SK-N-SH treated with all-trans-retinoic acid at 6 μM for 48 hours (cell line): ENCODE measurements around the gene ACTN4.

Experiments used
- BACH2 ChIP-seq: fragments of 250-450 bp; sonication (Bioruptor Pico); IDR thresholded peaks from 2 replicates; pipeline ENCODE4 v1.9.0; 2021; ENCODE audit warnings: mild to moderate bottlenecking, borderline replicate concordance
- ESRRG ChIP-seq: fragments of 250-450 bp; sonication (Bioruptor Pico); IDR thresholded peaks from 2 replicates; pipeline ENCODE4 v1.6.1; 2021; ENCODE audit warnings: mild to moderate bottlenecking
- TOX ChIP-seq: fragments of 250-450 bp; sonication (Bioruptor Pico); IDR thresholded peaks from 2 replicates; pipeline ENCODE4 v1.8.0; 2021; ENCODE audit warnings: mild to moderate bottlenecking, moderate library complexity, borderline replicate concordance
- ZNF8 ChIP-seq: fragments of 450-650 bp; formaldehyde crosslinking; IDR thresholded peaks from 2 replicates; pipeline ENCODE4 v1.5.0; 2020; ENCODE audit warnings: mild to moderate bottlenecking, moderate library complexity

DNA sequence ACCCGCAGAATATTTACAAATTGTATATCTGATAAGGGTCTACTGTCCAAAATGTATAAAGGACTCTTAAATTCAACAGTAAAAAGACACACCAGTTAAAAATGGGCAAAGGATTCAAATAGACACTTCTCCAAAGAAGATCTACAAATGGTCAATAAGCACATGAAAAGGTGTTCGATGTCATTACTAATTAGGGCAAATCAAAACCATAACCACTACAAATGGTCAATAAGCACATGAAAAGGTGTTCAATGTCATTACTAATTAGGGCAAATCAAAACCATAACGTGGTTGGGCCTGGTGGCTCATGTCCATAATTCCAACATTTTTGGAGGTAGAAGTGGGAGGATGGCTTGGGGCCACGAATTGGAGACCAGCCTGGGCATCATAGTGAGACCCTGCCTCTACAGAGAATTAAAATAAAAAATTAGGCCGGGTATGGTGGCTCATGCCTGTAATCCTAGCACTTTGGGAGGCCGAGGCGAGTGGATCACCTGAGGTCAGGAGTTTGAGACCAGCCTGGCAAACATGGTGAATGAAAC, 40.5 kb downstream of the ACTN4 start:
- no peak for TF ChIP-seq TOX (CRISPR knock-in tag)
- TF ChIP-seq BACH2 (CRISPR knock-in tag): no peak
- no peak for TF ChIP-seq ZNF8 (CRISPR knock-in tag)
- TF ChIP-seq ESRRG (CRISPR knock-in tag): no peak
